ENCODE data around the gene TTC7B. TPM values are rescaled to one million over a fixed set of nuclear protein-coding genes. Genes with fewer than 3 reads are reported as not detected.

Gene TTC7B
- total and polyA plus RNA-seq, 10 of the 15 experiments (the other 5 are each of a cell fraction or from before 2014, with no cell fraction given), result under 0.01 to 1.1 (median 0.26) TPM; not detected in 2

DNA sequence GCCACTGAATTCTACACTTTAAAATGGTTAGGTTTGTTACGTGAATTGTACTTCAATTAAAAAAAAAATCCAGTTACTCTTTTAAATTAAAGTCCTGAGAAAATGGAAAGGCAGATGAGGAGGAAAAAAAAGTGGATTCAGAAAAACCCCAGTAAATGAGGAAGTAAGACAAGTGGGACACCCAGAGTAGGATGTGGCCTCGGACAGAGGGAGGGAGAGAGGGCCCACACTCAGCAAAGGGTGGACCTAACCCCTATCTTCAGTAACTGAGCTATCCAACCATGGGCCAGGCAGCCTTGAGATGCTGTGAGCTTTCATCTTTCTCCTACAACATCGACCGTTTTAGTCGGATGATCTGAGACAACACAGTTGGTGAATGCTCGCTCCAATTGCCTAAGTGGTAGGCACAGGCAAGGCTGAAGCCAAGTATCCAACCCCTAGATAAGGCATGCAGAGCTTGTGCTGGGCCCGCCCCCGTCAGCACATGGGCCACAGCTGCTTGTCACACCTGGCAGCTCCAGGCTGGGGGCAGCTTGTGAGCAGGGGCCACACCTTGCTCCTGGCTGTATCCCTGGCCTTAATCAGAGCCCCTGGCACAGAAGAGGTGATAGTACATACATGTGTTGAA, 142.1 kb downstream of the TTC7B start:
- no peak for TF ChIP-seq PML (IDR thresholded peaks at IDR 0.05; ENCODE audit: low read length)
- TF ChIP-seq ZZZ3 (IDR thresholded peaks at IDR 0.05; ENCODE audit: control insufficient read depth, insufficient read length, low read depth), result no peak
- TF ChIP-seq, protein P1, sequence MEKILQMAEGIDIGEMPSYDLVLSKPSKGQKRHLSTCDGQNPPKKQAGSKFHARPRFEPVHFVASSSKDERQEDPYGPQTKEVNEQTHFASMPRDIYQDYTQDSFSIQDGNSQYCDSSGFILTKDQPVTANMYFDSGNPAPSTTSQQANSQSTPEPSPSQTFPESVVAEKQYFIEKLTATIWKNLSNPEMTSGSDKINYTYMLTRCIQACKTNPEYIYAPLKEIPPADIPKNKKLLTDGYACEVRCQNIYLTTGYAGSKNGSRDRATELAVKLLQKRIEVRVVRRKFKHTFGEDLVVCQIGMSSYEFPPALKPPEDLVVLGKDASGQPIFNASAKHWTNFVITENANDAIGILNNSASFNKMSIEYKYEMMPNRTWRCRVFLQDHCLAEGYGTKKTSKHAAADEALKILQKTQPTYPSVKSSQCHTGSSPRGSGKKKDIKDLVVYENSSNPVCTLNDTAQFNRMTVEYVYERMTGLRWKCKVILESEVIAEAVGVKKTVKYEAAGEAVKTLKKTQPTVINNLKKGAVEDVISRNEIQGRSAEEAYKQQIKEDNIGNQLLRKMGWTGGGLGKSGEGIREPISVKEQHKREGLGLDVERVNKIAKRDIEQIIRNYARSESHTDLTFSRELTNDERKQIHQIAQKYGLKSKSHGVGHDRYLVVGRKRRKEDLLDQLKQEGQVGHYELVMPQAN (conservative IDR thresholded peaks at IDR 0.05), result no peak
- TF ChIP-seq STAT3 (IDR thresholded peaks at IDR 0.05; ENCODE audit: low read depth, low read length), result no peak
- no peak for TF ChIP-seq SPI1 (IDR thresholded peaks at IDR 0.05; ENCODE audit: borderline replicate concordance, insufficient read depth, low read depth, low read length)
- TF ChIP-seq, protein P2, sequence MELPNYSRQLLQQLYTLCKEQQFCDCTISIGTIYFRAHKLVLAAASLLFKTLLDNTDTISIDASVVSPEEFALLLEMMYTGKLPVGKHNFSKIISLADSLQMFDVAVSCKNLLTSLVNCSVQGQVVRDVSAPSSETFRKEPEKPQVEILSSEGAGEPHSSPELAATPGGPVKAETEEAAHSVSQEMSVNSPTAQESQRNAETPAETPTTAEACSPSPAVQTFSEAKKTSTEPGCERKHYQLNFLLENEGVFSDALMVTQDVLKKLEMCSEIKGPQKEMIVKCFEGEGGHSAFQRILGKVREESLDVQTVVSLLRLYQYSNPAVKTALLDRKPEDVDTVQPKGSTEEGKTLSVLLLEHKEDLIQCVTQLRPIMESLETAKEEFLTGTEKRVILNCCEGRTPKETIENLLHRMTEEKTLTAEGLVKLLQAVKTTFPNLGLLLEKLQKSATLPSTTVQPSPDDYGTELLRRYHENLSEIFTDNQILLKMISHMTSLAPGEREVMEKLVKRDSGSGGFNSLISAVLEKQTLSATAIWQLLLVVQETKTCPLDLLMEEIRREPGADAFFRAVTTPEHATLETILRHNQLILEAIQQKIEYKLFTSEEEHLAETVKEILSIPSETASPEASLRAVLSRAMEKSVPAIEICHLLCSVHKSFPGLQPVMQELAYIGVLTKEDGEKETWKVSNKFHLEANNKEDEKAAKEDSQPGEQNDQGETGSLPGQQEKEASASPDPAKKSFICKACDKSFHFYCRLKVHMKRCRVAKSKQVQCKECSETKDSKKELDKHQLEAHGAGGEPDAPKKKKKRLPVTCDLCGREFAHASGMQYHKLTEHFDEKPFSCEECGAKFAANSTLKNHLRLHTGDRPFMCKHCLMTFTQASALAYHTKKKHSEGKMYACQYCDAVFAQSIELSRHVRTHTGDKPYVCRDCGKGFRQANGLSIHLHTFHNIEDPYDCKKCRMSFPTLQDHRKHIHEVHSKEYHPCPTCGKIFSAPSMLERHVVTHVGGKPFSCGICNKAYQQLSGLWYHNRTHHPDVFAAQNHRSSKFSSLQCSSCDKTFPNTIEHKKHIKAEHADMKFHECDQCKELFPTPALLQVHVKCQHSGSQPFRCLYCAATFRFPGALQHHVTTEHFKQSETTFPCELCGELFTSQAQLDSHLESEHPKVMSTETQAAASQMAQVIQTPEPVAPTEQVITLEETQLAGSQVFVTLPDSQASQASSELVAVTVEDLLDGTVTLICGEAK (IDR thresholded peaks at IDR 0.05; ENCODE audit: borderline replicate concordance), result no peak
- TF ChIP-seq SUPT20H (IDR thresholded peaks at IDR 0.05; ENCODE audit: borderline replicate concordance, control insufficient read depth, low read depth, low read length), result no peak
- no peak for TF ChIP-seq ESRRA (IDR thresholded peaks at IDR 0.05; ENCODE audit: low read length)
- no peak for TF ChIP-seq SMAD1 (IDR thresholded peaks at IDR 0.05; ENCODE audit: low read depth, partially characterized antibody)
- TF ChIP-seq ETV6 (conservative IDR thresholded peaks at IDR 0.05 in 1 of 2, IDR thresholded peaks at IDR 0.05 in 1 of 2; ENCODE audit: borderline replicate concordance in 1 of 2, low read depth in 1 of 2), result no peak
- TF ChIP-seq SREBF2 (IDR thresholded peaks at IDR 0.05; ENCODE audit: low read length), result no peak
- TF ChIP-seq RAD51 (IDR thresholded peaks at IDR 0.05), result no peak
- TF ChIP-seq MXI1 (IDR thresholded peaks at IDR 0.05; ENCODE audit: low read depth, low read length), result no peak
- no peak for TF ChIP-seq SMC3 (IDR thresholded peaks at IDR 0.05; ENCODE audit: borderline replicate concordance, low read length)
- no peak for TF ChIP-seq CHD1 (IDR thresholded peaks at IDR 0.05; ENCODE audit: low read depth, low read length)
- no peak for TF ChIP-seq ZSCAN29 (IDR thresholded peaks at IDR 0.05)
- no peak for TF ChIP-seq NFYA (IDR thresholded peaks at IDR 0.05; ENCODE audit: borderline replicate concordance, low read depth, low read length)
- no peak for TF ChIP-seq DPF2 (IDR thresholded peaks at IDR 0.05)
- Histone ChIP-seq H3K4me2 (ENCODE audit: control insufficient read depth, insufficient read depth) (no peak overlapping the region), H3K4me1 (ENCODE audit: control insufficient read depth, insufficient read depth, low read length) (no peaks in the 10 kb centered on the region), H3K79me2 (ENCODE audit: control insufficient read depth, insufficient read depth, low read length) (no peaks in the 10 kb centered on the region), H3K4me3 (no peak overlapping the region), H3K36me3 (ENCODE audit: control insufficient read depth in 2 of 2, insufficient read depth in 2 of 2, low read length in 1 of 2) (no peaks in the 10 kb centered on the region), H2AFZ (ENCODE audit: control insufficient read depth, low read depth, low read length) (no peak overlapping the region), H3K27me3 (replicated peaks in 1 of 2; ENCODE audit: control insufficient read depth in 2 of 2, insufficient read depth in 2 of 2, low read length in 1 of 2) (peaks cover 0 to 2% of the 10 kb centered on the region in 2 experiments; a peak in 1 of 4 replicates), H3K27ac (ENCODE audit: control insufficient read depth, insufficient read depth) (no peak overlapping the region), H3K9me3 (replicated peaks; ENCODE audit: control insufficient read depth, insufficient read depth, low read length) (no peaks in the 10 kb centered on the region), H3K9ac (ENCODE audit: control insufficient read depth, insufficient read depth, low read length) (no peak overlapping the region), H4K20me1 (ENCODE audit: control insufficient read depth, insufficient read depth) (no peaks in the 10 kb centered on the region)
- intact Hi-C loops (cut with micrococcal nuclease; ENCODE audit: unreplicated experiment), result no loop called here
- ChIA-PET RAD21 (ENCODE audit: unreplicated experiment) (no interaction called here), CTCF (no interaction called here), POLR2A (no interaction called here), SMC1A (ENCODE audit: uncharacterized antibody, unreplicated experiment) (no interaction called here)
- in situ Hi-C loops (cut with MboI), result no loop called here
- no peak for DNase-seq (ENCODE audit: low read depth, low spot score)
- 44% methylated on average over 8 of the region's 8 CpGs for WGBS (ENCODE audit: insufficient coverage, insufficient replicate concordance, low lambda C conversion rate, missing lambda C conversion rate)
- BruUV-seq (replicated peaks), result no TSS peak
- no peak for FAIRE-seq
- ATAC-seq, result no peak
